Hindlimb muscle (tissue), 1 donor: ENCODE data around the gene HTD2. TPM values are rescaled to one million over a fixed set of nuclear protein-coding genes. Genes with fewer than 3 reads are reported as not detected.
A peak's percentile ranks its signal among the peaks of the same experiment; 100 is the strongest.

Experiments
- DNase-seq: peaks from one replicate; pipeline ENCODE4 v3.0.0-alpha.2; 2013
- polyA plus RNA-seq: library from polyadenylated mRNA; unstranded; fragments of 120-200 nt; gene quantifications from one replicate; pipeline ENCODE4 v1.2.1, GENCODE V29; 2013; ENCODE audit not compliant: insufficient read length

The HTD2 gene
- polyA plus RNA-seq, 1 donor = 15.5 TPM

- no peak for DNase-seq
Measured at GRCh38 chr3:58293516-58293915, 12.8 kb upstream of the HTD2 start.

- no peak for DNase-seq
Measured at GRCh38 chr3:58296269-58296668, 10.1 kb upstream of the HTD2 start.

GRCh38 chr3:58296843-58297242 lies 9.5 kb upstream of the HTD2 start:
- DNase-seq = no peak

GRCh38 chr3:58298190-58298589 lies 8.1 kb upstream of the HTD2 start:
- DNase-seq = no peak

GRCh38 chr3:58299075-58299474 lies 7.2 kb upstream of the HTD2 start:
- no peak for DNase-seq

- DNase-seq = peak; percentile 45
Measured at GRCh38 chr3:58299839-58300516, 6.3 kb upstream of the HTD2 start.

- DNase-seq = peak; percentile 39
Measured at GRCh38 chr3:58307639-58308215, 1.4 kb downstream of the HTD2 start.

- no peak for DNase-seq
Measured at GRCh38 chr3:58308728-58309127, 2.4 kb downstream of the HTD2 start.

- DNase-seq = no peak
Measured at GRCh38 chr3:58317811-58318210, 11.5 kb downstream of the HTD2 start.

GRCh38 chr3:58321791-58322190 lies 15.5 kb downstream of the HTD2 start:
- DNase-seq = no peak

- DNase-seq = no peak
Measured at GRCh38 chr3:58322793-58323192, 16.5 kb downstream of the HTD2 start.

GRCh38 chr3:58323529-58324390 lies 17.4 kb downstream of the HTD2 start:
- DNase-seq = no peak

- no peak for DNase-seq
Measured at GRCh38 chr3:58324391-58325390, 18.4 kb downstream of the HTD2 start.

GRCh38 chr3:58325525-58325992 lies 19.2 kb downstream of the HTD2 start:
- DNase-seq = no peak

- DNase-seq = no peak
Measured at GRCh38 chr3:58326267-58326900, 20.1 kb downstream of the HTD2 start.

- DNase-seq = no peak
Measured at GRCh38 chr3:58329150-58329921, 23.0 kb downstream of the HTD2 start.

- no peak for DNase-seq
Measured at GRCh38 chr3:58329922-58330413, 23.6 kb downstream of the HTD2 start.

- DNase-seq = no peak
Measured at GRCh38 chr3:58331593-58332152, 25.4 kb downstream of the HTD2 start.

GRCh38 chr3:58332575-58333188 lies 26.4 kb downstream of the HTD2 start, which contains the start of gene PXK:
PXK (plus strand) TSS chr3:58332892; CDS start chr3:58332989, 97 bp downstream.
- DNase-seq = peak; percentile 89
